H4 (cell line): ENCODE measurements around the gene MRAP2. TPM values are rescaled to one million over a fixed set of nuclear protein-coding genes. Genes with fewer than 3 reads are reported as not detected.

Source experiments
- DNase-seq: peaks from one replicate; pipeline ENCODE4 v3.0.0-alpha.2; 2015; ENCODE audit warnings: low spot score
- total RNA-seq: library from RNA; depleted of rRNA; stranded (reverse); fragments of >200 nt; shearing (Covaris generic); gene quantifications from 2 replicates; pipeline ENCODE4 v1.2.3, GENCODE V29; 2014; rRNA removed

MRAP2 gene
- not detected in 2 replicates for total RNA-seq

GRCh38 chr6:84033523-84034451, at the start of gene MRAP2:
MRAP2 (plus strand) TSS chr6:84033772; CDS start chr6:84055319, 21,547 bp downstream.
- DNase-seq: no peak

- no peak for DNase-seq
These were observed 49.2 kb upstream of the MRAP2 start for GRCh38 chr6:83984411-83984810.

GRCh38 chr6:83985308-83985713, 48.3 kb upstream of the MRAP2 start:
- DNase-seq: no peak

- no peak for DNase-seq
These were observed 47.9 kb upstream of the MRAP2 start for GRCh38 chr6:83985715-83986114.

- DNase-seq: no peak
These were observed 35.5 kb upstream of the MRAP2 start for GRCh38 chr6:83998021-83998584.

- no peak for DNase-seq
These were observed 32.5 kb upstream of the MRAP2 start for GRCh38 chr6:84001119-84001518.

- DNase-seq: no peak
These were observed 31.3 kb upstream of the MRAP2 start for GRCh38 chr6:84002226-84002625.

GRCh38 chr6:84003131-84003530, 30.4 kb upstream of the MRAP2 start:
- no peak for DNase-seq

GRCh38 chr6:84003654-84004053, 29.9 kb upstream of the MRAP2 start:
- no peak for DNase-seq

- no peak for DNase-seq
These were observed 25.7 kb upstream of the MRAP2 start for GRCh38 chr6:84007871-84008270.

GRCh38 chr6:84013354-84013753, 20.2 kb upstream of the MRAP2 start:
- DNase-seq: no peak

GRCh38 chr6:84013931-84014330, 19.6 kb upstream of the MRAP2 start:
- DNase-seq: no peak

GRCh38 chr6:84016029-84016428, 17.5 kb upstream of the MRAP2 start:
- no peak for DNase-seq

GRCh38 chr6:84017709-84018452, 15.7 kb upstream of the MRAP2 start:
- DNase-seq: no peak

GRCh38 chr6:84018453-84019061, 15.0 kb upstream of the MRAP2 start:
- no peak for DNase-seq

GRCh38 chr6:84019141-84019841, 14.3 kb upstream of the MRAP2 start:
- no peak for DNase-seq

GRCh38 chr6:84019842-84020211, 13.7 kb upstream of the MRAP2 start:
- DNase-seq: no peak

GRCh38 chr6:84021625-84022024, 11.9 kb upstream of the MRAP2 start:
- no peak for DNase-seq

- no peak for DNase-seq
These were observed 6.8 kb upstream of the MRAP2 start for GRCh38 chr6:84026721-84027164.

GRCh38 chr6:84027340-84028181, 6.0 kb upstream of the MRAP2 start:
- DNase-seq: peak; percentile 71
